ENCODE results near the gene ADGRB3.
"Not testable (repeated sequence)": the region's sequence is repeated elsewhere in the genome, so short reads cannot be mapped to it uniquely, and the experiment has no call there.

ADGRB3 gene

GRCh38 chr6:69064226-69064625 lies 429.1 kb downstream of the ADGRB3 start:
- no peak for DNase-seq

DNA sequence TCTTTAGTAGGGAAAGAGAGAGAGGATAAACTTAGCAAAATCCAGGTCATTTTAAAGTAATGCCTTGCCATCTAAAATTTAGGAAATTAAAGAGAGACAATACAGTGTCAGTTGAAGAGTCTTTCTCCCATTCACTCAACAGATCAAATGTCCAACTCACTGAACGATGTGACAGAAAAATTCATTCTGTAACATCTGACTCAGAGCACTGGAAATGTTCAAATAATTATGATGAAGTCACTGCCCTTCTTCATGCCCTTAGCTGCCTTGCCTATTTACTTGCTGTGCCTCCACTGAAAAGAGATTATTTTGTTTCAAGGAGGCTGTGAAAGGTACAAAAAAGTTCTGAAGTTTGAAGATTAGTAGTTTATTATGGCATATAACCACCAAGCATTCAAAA lies 434.8 kb downstream of the ADGRB3 start:
- DNase-seq = no peak

GRCh38 chr6:69072796-69073195 lies 437.7 kb downstream of the ADGRB3 start:
- no peak for DNase-seq

GRCh38 chr6:69084746-69085335 lies 449.8 kb downstream of the ADGRB3 start:
- DNase-seq = no peak

GRCh38 chr6:69086689-69087088 lies 451.6 kb downstream of the ADGRB3 start:
- DNase-seq = no peak

GRCh38 chr6:69089539-69089938 lies 454.5 kb downstream of the ADGRB3 start:
- DNase-seq = no peak

- no peak for DNase-seq
Measured at GRCh38 chr6:69090132-69090531, 455.1 kb downstream of the ADGRB3 start.

- no peak for DNase-seq
Measured at GRCh38 chr6:69096681-69097080, 461.6 kb downstream of the ADGRB3 start.

- DNase-seq = no peak
Measured at GRCh38 chr6:69097948-69098347, 462.9 kb downstream of the ADGRB3 start.

GRCh38 chr6:69098910-69099309 lies 463.8 kb downstream of the ADGRB3 start:
- DNase-seq = no peak

- no peak for DNase-seq
Measured at GRCh38 chr6:69100772-69101171, 465.7 kb downstream of the ADGRB3 start.

GRCh38 chr6:69102416-69102815 lies 467.3 kb downstream of the ADGRB3 start:
- no peak for DNase-seq

DNA sequence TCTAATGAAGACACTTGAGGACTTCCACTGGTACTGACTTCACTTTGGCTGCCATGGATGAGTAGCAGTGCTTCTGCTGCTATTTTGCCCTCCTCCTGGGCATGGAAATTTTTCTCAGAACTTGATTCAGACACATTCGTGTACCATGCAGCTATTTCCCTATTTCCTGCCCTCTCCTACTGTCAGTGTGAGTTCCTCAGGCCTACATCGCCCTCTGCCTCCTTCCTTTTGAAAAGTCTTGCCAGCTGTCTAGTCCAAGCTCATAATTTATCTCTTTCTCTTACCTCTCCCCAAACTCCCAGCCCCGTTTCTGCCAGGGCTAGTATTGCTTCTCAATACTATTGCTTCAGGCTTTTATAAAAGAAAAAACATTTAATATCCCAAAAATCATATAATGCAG lies 470.2 kb downstream of the ADGRB3 start:
- no peak for DNase-seq

DNA sequence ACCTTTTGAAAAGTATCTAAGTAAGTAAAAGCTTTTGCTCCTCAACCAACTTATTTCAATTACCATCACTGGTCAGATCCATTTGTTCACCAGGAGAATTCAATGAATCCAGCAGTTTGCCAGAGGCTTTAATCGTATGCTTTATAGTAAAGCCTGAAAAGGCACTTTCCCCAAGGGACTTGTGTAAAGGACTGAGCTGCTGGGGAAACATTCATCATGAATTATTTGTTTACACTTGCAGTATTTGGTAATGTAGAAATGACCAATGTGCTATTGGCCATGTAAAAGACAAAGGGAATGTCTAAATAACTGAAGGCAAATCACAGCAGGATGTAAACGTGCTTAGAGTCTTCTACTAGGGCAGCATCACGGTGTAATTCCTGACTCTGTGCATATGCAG lies 471.4 kb downstream of the ADGRB3 start:
- DNase-seq = no peak

- DNase-seq = no peak
Measured at GRCh38 chr6:69111301-69111700, 476.2 kb downstream of the ADGRB3 start.

DNA sequence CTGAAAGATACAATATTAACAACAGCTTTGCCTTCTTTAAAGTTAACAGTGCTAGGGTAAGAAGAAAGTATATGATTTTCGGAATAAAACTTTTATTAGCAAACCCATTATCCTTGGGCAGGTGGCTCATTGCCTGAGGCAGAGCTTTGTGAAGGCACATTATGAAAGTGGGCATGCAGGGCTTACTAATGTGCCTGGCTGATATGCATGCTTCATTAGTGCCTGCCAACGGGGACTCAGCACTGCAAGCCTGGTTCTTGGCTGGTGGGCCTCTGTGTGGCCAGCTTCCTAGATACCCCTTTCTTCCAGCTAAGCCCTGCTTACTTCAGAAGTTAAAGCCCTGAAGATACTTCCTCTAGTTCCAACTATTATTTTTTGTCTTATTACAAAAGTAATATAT lies 481.6 kb downstream of the ADGRB3 start:
- DNase-seq = no peak

DNA sequence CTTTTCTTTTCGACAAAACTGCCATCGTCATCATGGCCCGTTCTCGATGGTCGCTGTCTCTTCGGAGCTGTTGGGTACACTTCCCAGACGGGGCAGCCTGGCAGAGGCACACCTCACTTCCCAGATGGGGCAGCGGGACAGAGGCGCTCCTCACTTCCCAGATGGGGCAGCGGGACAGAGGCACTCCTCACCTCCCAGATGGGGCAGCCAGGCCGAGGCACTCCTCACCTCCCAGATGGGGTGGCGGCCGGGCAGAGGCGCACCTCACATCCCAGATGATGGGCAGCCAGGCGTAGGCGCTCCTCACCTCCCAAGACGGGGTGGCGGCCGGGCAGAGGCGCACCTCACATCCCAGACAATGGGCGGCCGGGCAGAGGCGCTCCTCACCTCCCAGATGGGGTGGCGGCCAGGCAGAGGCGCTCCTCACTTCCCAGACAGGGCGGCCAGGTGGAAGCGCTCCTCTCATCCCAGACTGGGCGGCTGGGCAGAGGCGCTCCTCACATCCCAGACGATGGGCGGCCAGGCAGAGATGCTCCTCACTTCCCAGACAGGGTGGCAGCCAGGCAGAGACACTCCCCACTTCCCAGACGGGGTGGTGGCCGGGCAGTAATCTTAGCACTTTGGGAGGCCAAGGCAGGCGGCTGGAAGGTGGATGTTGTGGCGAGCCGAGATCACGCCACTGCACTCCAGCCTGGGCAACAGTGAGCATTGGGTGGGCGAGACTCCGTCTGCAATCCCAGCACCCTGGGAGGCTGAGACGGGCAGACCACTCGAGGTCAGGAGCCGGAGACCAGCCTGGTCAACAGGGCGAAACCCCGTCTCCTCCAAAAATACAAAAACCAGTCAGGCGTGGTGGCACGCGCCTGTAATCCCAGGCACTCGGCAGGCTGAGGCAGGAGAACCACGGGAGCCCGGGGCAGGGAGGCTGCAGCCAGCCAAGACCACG lies 486.7 kb downstream of the ADGRB3 start:
- not testable (repeated sequence) for DNase-seq

GRCh38 chr6:69122407-69122773 lies 487.3 kb downstream of the ADGRB3 start:
- DNase-seq = no peak

DNA sequence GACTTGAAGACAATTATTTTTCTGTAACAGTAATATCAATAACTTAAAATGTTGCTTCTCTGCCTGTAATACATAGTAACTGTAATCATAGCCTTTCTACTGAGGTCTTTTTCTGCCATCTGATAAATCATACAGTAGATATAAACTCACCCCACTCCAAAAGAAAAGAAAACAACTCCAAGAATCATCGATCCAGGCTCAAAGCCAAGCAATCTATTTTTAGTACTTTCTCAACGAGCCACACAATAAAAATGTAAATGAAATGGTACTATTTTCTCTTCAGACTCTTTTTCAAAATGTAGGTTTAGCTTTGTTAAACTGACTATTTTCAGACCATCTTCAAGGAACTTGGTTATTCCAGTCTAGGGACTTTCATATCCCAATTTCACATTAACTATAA lies 493.3 kb downstream of the ADGRB3 start:
- DNase-seq = no peak

- DNase-seq = no peak
Measured at GRCh38 chr6:69129046-69129445, 494.0 kb downstream of the ADGRB3 start.

DNA sequence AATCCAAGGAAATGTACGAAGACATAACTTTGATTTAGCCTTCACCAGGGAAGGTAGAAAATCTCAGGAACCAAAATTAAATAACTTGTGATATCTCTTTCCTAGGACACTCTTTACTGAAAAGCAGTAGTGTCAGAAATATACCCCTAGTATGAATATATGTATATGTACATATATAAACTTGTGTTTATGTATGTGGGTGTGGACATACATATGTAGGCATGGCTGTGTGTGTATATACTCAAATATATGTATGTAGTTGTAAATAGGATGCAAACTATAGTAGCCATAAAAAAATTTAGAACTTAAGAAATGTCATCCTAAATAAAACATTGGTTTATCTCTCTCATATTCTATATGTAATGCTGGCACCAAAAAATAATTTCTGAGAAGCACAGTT lies 500.8 kb downstream of the ADGRB3 start:
- no peak for DNase-seq

GRCh38 chr6:69138148-69138547 lies 503.1 kb downstream of the ADGRB3 start:
- no peak for DNase-seq

DNA sequence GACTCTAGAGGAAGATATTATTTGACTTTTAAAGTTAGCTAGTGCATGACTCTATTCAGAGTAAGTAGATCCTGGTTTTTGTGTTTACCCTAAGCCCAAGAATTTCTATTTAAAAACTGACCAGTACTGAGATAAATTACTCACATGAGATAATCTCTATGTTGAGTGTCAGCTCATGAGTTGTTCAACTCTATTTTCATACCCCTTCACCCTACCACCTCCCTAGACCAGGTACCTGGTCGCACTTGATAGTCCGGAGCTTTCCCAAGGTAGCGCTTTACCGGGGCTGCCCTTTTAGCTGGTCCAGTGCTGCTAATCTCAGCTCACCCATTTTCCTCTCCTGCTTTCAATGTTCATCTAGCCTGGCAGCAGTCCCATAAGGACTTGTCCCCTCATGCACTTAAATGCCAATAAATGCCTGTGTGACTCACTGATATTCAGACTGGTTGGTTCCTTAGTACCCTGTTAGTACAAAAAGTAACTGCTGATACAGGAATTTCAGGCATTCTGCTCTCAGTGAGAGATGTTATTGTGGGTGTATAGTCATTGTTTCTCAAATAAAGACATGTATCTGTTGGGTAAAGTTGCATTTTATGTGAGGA lies 503.9 kb downstream of the ADGRB3 start:
- DNase-seq = no peak

GRCh38 chr6:69145062-69145461 lies 510.0 kb downstream of the ADGRB3 start:
- no peak for DNase-seq

All from T-helper 1 cell (primary cell).